ENCODE measurements around the gene CREM.

DNA sequence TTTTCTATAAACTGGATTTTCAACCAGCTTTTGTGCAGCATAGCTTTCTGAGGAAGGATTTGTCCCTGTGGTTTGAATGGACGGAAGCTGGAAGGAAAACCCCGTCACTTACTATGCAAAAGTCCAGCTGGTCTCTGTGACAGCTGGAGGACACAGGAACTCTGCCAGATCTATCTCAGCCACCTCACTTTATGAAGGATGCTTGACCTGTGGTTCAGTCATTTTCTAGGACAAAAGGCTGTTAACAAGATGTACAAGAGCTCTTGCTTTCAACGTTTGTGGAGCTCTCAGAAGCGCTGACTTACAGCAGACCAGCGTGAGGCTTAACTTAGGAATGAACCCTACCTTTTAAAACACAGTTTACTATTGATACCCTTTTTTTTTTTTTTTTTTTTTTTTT is 90.8 kb downstream of the CREM start:
- TF ChIP-seq, protein P1, sequence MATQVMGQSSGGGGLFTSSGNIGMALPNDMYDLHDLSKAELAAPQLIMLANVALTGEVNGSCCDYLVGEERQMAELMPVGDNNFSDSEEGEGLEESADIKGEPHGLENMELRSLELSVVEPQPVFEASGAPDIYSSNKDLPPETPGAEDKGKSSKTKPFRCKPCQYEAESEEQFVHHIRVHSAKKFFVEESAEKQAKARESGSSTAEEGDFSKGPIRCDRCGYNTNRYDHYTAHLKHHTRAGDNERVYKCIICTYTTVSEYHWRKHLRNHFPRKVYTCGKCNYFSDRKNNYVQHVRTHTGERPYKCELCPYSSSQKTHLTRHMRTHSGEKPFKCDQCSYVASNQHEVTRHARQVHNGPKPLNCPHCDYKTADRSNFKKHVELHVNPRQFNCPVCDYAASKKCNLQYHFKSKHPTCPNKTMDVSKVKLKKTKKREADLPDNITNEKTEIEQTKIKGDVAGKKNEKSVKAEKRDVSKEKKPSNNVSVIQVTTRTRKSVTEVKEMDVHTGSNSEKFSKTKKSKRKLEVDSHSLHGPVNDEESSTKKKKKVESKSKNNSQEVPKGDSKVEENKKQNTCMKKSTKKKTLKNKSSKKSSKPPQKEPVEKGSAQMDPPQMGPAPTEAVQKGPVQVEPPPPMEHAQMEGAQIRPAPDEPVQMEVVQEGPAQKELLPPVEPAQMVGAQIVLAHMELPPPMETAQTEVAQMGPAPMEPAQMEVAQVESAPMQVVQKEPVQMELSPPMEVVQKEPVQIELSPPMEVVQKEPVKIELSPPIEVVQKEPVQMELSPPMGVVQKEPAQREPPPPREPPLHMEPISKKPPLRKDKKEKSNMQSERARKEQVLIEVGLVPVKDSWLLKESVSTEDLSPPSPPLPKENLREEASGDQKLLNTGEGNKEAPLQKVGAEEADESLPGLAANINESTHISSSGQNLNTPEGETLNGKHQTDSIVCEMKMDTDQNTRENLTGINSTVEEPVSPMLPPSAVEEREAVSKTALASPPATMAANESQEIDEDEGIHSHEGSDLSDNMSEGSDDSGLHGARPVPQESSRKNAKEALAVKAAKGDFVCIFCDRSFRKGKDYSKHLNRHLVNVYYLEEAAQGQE (IDR thresholded peaks at IDR 0.05; ENCODE audit: low read depth, low read length) = no peak
- TF ChIP-seq GABPA (IDR thresholded peaks at IDR 0.05; ENCODE audit: low read depth) = no peak
- no peak for TF ChIP-seq POLR2A (IDR thresholded peaks at IDR 0.05; ENCODE audit: low read depth, low read length)

All from GM12878 (cell line).